ENCODE results near the gene MAD1L1. TPM values are rescaled to one million over a fixed set of nuclear protein-coding genes. Genes with fewer than 3 reads are reported as not detected.

MAD1L1 gene
- total RNA-seq, 4 donors from 2014 or later: 22.3 to 56.6 (median 35.0) TPM

GRCh38 chr7:2040201-2040892, 192.4 kb downstream of the MAD1L1 start:
- TF ChIP-seq POLR2AphosphoS5 (IDR thresholded peaks at IDR 0.05) (no peak), EP300 (IDR thresholded peaks at IDR 0.05) (no peak), POLR2A (IDR thresholded peaks at IDR 0.05) (no peak), CTCF (IDR thresholded peaks at IDR 0.05) (no peak)
- ATAC-seq: no peak
- no peak overlapping the region for H3K27ac ChIP-seq
- 94 to 100% methylated on average over 8 to 13 of the region's 22 CpGs for WGBS, 2 donors (ENCODE audit: low coverage in 1 of 2)
- H3K4me3 ChIP-seq: no peak overlapping the region
- H3K9me3 ChIP-seq: no peaks in the 10 kb centered on the region
- peaks cover 0 to 20% of the 10 kb centered on the region in 2 donors for H3K36me3 ChIP-seq
- H3K27me3 ChIP-seq: no peaks in the 10 kb centered on the region
- peaks cover 0 to 18% (median 0%) of the 10 kb centered on the region in 3 donors for H3K4me1 ChIP-seq

GRCh38 chr7:2038931-2039728, 193.6 kb downstream of the MAD1L1 start:
- Histone ChIP-seq H3K36me3 (peaks cover 0 to 17% of the 10 kb centered on the region in 2 donors), H3K4me3 (no peak overlapping the region), H3K27ac (no peak overlapping the region), H3K9me3 (no peaks in the 10 kb centered on the region), H3K4me1 (peaks cover 0 to 18% (median 0%) of the 10 kb centered on the region in 3 donors), H3K27me3 (no peaks in the 10 kb centered on the region)
- TF ChIP-seq CTCF (IDR thresholded peaks at IDR 0.05) (no peak), EP300 (IDR thresholded peaks at IDR 0.05) (no peak), POLR2AphosphoS5 (IDR thresholded peaks at IDR 0.05) (no peak), POLR2A (IDR thresholded peaks at IDR 0.05) (no peak)
- WGBS, 2 donors (ENCODE audit: low coverage in 1 of 2): 84 to 92% methylated on average over 22 to 23 of the region's 23 CpGs
- no peak for ATAC-seq

GRCh38 chr7:2037808-2038522, 194.8 kb downstream of the MAD1L1 start:
- H3K4me1 ChIP-seq: peaks cover 0 to 18% (median 0%) of the 10 kb centered on the region in 3 donors
- H3K27me3 ChIP-seq: no peaks in the 10 kb centered on the region
- no peak for ATAC-seq
- H3K4me3 ChIP-seq: peak overlapping the region; percentile 12 to 28
- no peak for TF ChIP-seq POLR2AphosphoS5 (IDR thresholded peaks at IDR 0.05)
- no peak for TF ChIP-seq CTCF (IDR thresholded peaks at IDR 0.05)
- no peak for TF ChIP-seq POLR2A (IDR thresholded peaks at IDR 0.05)
- no peak for TF ChIP-seq EP300 (IDR thresholded peaks at IDR 0.05)
- WGBS, 2 donors (ENCODE audit: low coverage in 1 of 2): 20 to 55% methylated on average over 9 to 11 of the region's 13 CpGs
- peaks cover 0 to 7% of the 10 kb centered on the region in 2 donors for H3K36me3 ChIP-seq
- H3K9me3 ChIP-seq: no peaks in the 10 kb centered on the region
- H3K27ac ChIP-seq: peak overlapping the region in 2 of 4 donors; percentile 27 to 46

GRCh38 chr7:2037301-2037807, 195.4 kb downstream of the MAD1L1 start:
- Histone ChIP-seq H3K36me3 (peaks cover 0 to under 1% of the 10 kb centered on the region in 2 donors), H3K9me3 (no peaks in the 10 kb centered on the region), H3K4me3 (peak overlapping the region; percentile 12 to 28), H3K4me1 (peaks cover 0 to 18% (median 0%) of the 10 kb centered on the region in 3 donors), H3K27me3 (no peaks in the 10 kb centered on the region), H3K27ac (peak overlapping the region in 2 of 4 donors; percentile 27 to 46)
- TF ChIP-seq POLR2A (IDR thresholded peaks at IDR 0.05) (no peak), POLR2AphosphoS5 (IDR thresholded peaks at IDR 0.05) (no peak), CTCF (IDR thresholded peaks at IDR 0.05) (no peak), EP300 (IDR thresholded peaks at IDR 0.05) (no peak)
- ATAC-seq: peak; percentile 13
- WGBS, 2 donors (ENCODE audit: low coverage in 1 of 2): 48 to 76% methylated on average over 11 to 16 of the region's 17 CpGs
